GM15510 (cell line): Measurements from ENCODE around the gene SLC6A19.

Experiments used
- POLR2A ChIP-seq: IDR thresholded peaks from 3 replicates; pipeline ENCODE4 v1.6.1; 2011; ENCODE audit warnings: borderline replicate concordance; ENCODE audit not compliant: insufficient read length; ENCODE audit errors: extremely low read depth

SLC6A19 gene

DNA sequence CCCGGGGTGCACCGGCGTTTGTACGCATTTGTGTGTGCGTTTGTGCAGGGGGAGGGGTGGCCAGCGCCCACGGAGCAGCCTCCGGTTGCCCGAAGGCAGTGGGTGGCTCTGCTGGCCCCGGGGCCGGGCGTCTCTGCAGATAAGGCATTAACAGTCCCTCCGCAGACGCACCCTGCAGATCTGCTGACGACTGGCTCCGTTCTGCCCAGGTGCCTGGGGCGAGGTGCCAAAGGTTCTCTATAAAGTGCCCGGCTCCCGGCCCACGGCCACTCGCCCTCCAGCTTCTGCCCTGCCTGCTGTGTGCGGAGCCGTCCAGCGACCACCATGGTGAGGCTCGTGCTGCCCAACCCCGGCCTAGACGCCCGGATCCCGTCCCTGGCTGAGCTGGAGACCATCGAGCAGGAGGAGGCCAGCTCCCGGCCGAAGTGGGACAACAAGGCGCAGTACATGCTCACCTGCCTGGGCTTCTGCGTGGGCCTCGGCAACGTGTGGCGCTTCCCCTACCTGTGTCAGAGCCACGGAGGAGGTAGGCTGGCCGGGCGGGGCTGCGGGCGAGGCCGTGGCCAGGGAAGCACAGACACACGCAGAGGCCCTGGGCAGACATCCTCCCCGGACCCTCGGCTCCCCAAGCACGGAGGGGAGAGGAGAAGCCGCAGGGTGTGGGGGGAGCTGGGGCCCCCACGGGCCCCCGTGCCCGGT is at the start of gene SLC6A19:
Gene SLC6A19, plus strand, starts transcription at position 269 of the 699 bp plus-strand sequence. Its CDS starts 56 bp downstream, at position 325.
- TF ChIP-seq POLR2A: no peak

DNA sequence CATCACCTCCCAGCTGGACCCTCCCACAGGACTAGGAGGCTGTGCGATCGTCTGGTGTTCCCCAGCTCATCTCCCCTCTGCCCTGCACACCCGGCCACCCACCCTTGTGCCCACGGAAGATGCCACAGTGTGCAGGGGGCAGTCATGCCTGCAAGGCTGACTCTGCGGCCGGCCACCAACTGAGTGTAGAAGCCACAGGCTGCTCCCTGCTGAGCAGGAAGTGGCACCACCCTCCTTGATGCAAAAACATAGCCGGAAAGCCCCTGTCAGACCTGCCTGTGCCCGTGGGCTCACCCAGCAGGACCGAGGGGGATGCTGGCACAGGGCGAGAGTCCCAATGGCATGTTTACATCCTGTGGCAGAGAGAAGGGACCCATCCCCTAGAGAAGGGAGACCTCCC is 49.2 kb upstream of the SLC6A19 start:
- no peak for TF ChIP-seq POLR2A

GRCh38 chr5:1152771-1153282 is 48.6 kb upstream of the SLC6A19 start:
- no peak for TF ChIP-seq POLR2A

- TF ChIP-seq POLR2A: no peak
Observed at GRCh38 chr5:1153428-1153827, 48.0 kb upstream of the SLC6A19 start.

GRCh38 chr5:1155191-1156032 is 46.0 kb upstream of the SLC6A19 start:
- no peak for TF ChIP-seq POLR2A

GRCh38 chr5:1156033-1156753 is 45.2 kb upstream of the SLC6A19 start:
- TF ChIP-seq POLR2A: no peak

DNA sequence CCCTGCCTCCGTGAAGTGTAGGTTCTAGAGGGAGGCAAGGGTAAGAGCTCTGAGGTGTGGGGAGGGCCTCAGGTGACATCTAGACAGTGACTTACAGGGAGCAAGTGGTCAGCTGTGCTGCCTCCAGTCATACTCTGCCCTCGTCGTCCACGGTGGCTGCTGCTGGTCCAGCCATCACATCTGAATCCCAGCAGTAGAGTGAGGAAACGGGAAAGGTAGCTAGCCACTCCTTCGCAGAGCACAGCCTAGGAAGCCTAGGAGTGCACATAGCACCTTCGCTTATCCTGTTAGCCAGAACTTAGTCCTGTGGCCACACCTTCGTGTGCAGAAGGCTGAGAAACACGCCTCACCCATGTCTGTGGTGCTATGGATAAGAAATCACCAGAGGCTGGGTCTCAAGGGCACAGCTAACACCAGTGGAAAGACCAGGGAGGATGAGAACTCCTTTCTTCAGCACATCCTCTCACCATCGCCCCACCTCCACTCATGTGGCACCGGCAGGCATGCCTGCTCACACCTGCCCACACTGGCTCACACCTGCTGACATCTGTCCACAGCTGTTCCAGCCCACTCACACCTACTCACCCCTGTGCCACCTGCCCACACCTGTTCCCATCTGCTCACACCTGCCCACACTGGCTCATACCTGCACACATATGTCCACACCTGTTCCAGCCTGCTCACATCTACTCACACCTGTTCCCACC is 44.5 kb upstream of the SLC6A19 start:
- TF ChIP-seq POLR2A: no peak

DNA sequence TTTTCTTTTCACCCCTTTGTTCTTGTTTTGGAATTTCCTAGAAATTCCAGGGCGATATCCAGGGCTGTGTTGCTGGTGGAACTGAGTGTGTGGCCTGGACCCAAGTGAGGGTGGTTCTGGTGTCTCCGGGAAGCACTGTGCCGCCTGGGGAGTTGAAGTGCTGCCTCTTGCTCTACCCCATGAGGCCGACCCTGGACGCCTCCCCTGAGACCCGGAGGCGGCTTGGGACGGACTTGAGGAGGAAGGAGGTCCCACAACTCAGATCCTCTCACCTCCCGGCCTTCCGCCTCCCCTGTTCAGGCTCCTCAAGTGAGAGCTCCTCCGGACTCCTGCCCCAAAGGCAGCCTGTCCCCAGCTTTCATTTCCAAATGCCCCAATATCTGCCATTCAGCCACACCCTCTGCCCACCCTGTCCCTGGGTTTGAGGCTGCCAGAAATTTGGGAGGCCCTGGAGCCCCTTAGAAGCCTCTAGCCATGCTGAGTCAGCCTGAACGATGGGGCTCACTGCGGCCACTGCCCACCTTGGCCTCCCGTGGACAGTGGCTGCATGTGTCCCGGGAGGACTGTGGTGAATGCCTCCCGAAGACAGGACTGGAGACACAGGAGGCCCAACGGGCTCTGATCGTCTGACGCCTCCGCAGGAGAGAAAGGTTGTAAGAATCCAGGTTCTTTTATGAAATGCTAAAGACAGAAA is 42.6 kb upstream of the SLC6A19 start:
- no peak for TF ChIP-seq POLR2A

- TF ChIP-seq POLR2A: no peak
Observed at GRCh38 chr5:1159341-1159675, 42.1 kb upstream of the SLC6A19 start.

- no peak for TF ChIP-seq POLR2A
Observed at GRCh38 chr5:1159774-1160406, 41.5 kb upstream of the SLC6A19 start.

DNA sequence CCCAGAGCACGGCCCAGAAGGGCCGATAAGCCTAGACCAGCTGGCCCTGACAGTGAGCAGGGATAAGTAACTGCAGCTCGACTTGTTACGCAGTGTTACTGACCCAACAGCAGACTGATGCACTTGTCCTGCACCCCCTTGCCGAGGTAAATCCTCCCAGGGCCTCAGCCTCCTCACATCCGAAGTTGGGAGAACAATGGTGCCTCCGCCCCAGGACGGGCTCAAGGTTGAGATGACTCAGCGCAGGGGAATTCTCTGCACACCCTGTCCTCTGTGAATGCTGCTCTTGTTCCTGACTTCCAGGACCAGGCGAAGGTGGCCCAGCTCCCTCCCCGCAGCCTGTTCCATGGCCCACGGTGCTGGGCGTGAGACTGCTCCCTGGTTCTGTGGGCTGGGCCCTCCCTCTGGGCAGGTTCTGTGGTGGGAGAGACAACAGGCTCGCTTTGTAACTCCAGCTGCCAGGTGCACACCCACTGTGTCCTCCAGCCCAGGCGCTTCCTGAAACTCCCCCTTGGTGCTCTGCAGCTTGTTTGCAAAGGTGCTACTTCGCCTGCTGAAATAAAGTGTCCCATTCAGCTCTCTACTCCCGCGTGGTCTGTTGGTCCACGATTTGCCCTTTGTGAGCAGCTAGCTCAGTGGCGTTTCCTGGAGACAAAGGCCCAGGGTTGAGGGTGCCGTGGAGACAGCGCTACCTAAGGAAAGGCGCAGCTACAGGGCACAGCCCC is 40.1 kb upstream of the SLC6A19 start:
- no peak for TF ChIP-seq POLR2A

DNA sequence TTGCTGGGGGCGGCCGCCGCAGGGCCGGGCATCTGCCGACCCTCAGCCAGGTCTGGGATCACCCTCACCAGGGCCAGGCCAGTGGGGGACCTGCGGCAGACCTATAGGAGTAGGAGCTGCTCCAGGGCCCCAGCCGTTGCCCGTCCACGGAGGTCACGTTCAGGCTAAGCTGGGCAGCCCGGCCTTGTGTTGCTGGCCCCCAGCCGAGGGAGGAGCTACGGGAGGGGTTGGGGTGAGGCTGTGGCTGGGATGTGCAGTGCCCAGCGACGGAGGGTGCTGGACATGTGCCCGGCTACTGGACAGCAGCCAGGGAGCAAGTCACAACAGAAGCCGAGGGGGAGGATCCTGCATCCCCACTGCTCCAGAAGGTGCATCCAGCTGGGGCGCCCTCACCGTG is 39.6 kb upstream of the SLC6A19 start:
- no peak for TF ChIP-seq POLR2A

DNA sequence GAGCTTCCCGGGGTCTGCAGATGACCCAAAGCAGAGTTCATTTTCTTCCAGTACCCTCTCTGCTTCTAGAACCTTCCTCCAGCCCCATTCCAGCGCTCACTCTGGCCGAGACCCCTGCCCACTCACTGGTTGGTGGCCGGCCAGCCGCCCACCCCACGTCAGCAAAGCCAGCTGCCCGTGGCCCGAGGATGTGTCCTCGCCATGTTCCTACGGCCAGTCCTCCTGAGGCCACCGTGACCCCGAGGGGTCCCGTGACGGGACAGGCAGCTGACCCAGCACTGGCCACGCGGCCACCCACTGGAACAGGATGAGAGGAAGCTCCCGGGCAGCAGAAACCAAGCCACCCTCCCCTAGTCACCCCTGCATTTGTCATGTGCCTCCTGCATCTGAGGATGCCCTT is 39.1 kb upstream of the SLC6A19 start:
- TF ChIP-seq POLR2A: no peak

GRCh38 chr5:1162751-1163150 is 38.6 kb upstream of the SLC6A19 start:
- TF ChIP-seq POLR2A: no peak

DNA sequence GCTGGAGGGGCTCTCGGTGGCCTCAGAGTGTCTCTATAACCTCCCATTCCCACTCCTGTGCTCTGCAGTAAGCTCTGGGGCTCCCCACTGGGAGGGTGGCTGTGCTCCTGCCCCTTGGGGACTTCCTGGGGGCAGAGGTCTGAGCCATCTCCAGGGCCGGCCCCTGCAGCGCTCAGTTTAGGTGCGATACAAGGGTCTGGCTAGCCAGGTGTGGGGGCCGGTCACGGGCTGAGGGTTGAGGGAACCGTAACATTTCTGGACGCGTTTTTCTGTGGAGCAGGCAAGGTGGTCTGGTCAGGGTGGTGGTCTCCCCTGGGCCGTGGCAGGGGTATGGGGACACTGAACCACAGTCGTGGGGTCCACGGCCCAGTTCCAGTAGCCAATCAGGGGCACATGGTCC is 38.0 kb upstream of the SLC6A19 start:
- no peak for TF ChIP-seq POLR2A
